HepG2 (cell line): Measurements from ENCODE around the gene SETD1A. TPM values are rescaled to one million over a fixed set of nuclear protein-coding genes. Genes with fewer than 3 reads are reported as not detected.

Source experiments
- CBFB ChIP-seq: sonication (generic); formaldehyde crosslinking; IDR thresholded peaks from 2 replicates; pipeline ENCODE4 v1.4.0; 2020; ENCODE audit warnings: missing genetic modification reagents
- CTCF ChIP-seq: sonication (generic); formaldehyde crosslinking; IDR thresholded peaks from 2 replicates; pipeline ENCODE4 v1.5.0; 2020; ENCODE audit warnings: mild to moderate bottlenecking, missing genetic modification reagents, moderate library complexity
- DMAP1 ChIP-seq: IDR thresholded peaks from 2 replicates; pipeline ENCODE4 v1.6.1; 2016
- ETV6 ChIP-seq: sonication (generic); formaldehyde crosslinking; conservative IDR thresholded peaks from 2 replicates; pipeline ENCODE4 v1.4.0; 2020; ENCODE audit warnings: missing genetic modification reagents
- FOXO4 ChIP-seq: sonication (generic); formaldehyde crosslinking; conservative IDR thresholded peaks from 2 replicates; pipeline ENCODE4 v1.8.1; 2023; ENCODE audit warnings: missing genetic modification reagents
- MAFK ChIP-seq, 2 experiments: IDR thresholded peaks in 1 of 2; conservative IDR thresholded peaks in 1 of 2; 2 replicates each; pipeline ENCODE4 v1.6.1; 2011; ENCODE audit warnings: improper control_type of control experiment in 2 of 2, low read length in 2 of 2
- PATZ1 ChIP-seq: sonication (generic); formaldehyde crosslinking; IDR thresholded peaks from 2 replicates; pipeline ENCODE4 v1.4.0; 2020; ENCODE audit warnings: missing genetic modification reagents
- PAXIP1 ChIP-seq: sonication (generic); formaldehyde crosslinking; conservative IDR thresholded peaks from 2 replicates; pipeline ENCODE4 v1.4.0; 2020; ENCODE audit warnings: mild to moderate bottlenecking, missing genetic modification reagents, moderate library complexity
- RFXAP ChIP-seq: sonication (generic); formaldehyde crosslinking; IDR thresholded peaks from 2 replicates; pipeline ENCODE4 v1.4.0; 2020; ENCODE audit warnings: missing genetic modification reagents, borderline replicate concordance
- ZGPAT ChIP-seq: IDR thresholded peaks from 2 replicates; pipeline ENCODE4 v1.6.1; 2016; ENCODE audit warnings: mild to moderate bottlenecking
- ZNF124 ChIP-seq: sonication (generic); formaldehyde crosslinking; IDR thresholded peaks from 2 replicates; pipeline ENCODE4 v1.4.0; 2020; ENCODE audit warnings: missing genetic modification reagents
- ZNF33B ChIP-seq: sonication (generic); formaldehyde crosslinking; IDR thresholded peaks from 2 replicates; pipeline ENCODE4 v1.5.1; 2020; ENCODE audit warnings: mild to moderate bottlenecking, missing genetic modification reagents
- ZNF574 ChIP-seq: sonication (generic); formaldehyde crosslinking; IDR thresholded peaks from 2 replicates; pipeline ENCODE4 v1.4.0; 2020; ENCODE audit warnings: missing genetic modification reagents
- ZNF772 ChIP-seq: sonication (generic); formaldehyde crosslinking; IDR thresholded peaks from 2 replicates; pipeline ENCODE4 v1.5.0; 2020; ENCODE audit warnings: mild to moderate bottlenecking, missing genetic modification reagents
- ZSCAN22 ChIP-seq: sonication (generic); formaldehyde crosslinking; IDR thresholded peaks from 2 replicates; pipeline ENCODE4 v1.4.0; 2020; ENCODE audit warnings: mild to moderate bottlenecking, missing genetic modification reagents
- polyA plus RNA-seq, 8 experiments: library from polyadenylated mRNA; depleted of rRNA in 3 of 8; stranded (reverse) in 7 of 8; unstranded in 1 of 8; fragments of >200 nt; fragmentation: Illumina TruSeq in 4 of 8; extraction: Trizol in 4 of 8; gene quantifications; 2 replicates each; pipeline versions ENCODE4 v1.2.1 to v1.2.3, GENCODE V29; 2011 to 2016; ENCODE audit warnings: low read depth in 4 of 8, missing spikeins in 1 of 8, mixed read lengths in 1 of 8; ENCODE audit not compliant: insufficient read depth in 1 of 8
- total RNA-seq, 5 experiments: library from RNA; depleted of rRNA; stranded (reverse); fragments of >200 nt; fragmentation: Illumina TruSeq; extraction: Trizol; gene quantifications; 2 replicates each; pipeline ENCODE4 v1.2.3, GENCODE V29; 2016; ENCODE audit warnings: low read depth in 1 of 5

SETD1A gene
- total and polyA plus RNA-seq, 2 of the 13 experiments (the other 11 are each of a cell fraction or from before 2014, with no cell fraction given), result 3.8 to 5.6 TPM

- TF ChIP-seq PAXIP1, result peak; percentile 19; the same call in 1 of the 2 replicates
- peak; percentile 90 for TF ChIP-seq ZNF574 (CRISPR knock-in tag)
- TF ChIP-seq MAFK (conservative IDR thresholded peaks at IDR 0.05 in 1 of 2, IDR thresholded peaks at IDR 0.05 in 1 of 2; ENCODE audit: low read length in 2 of 2), result 0 out of 4 replicates have a peak, but pooled peaks of 1 of the 2 experiments have one; percentile 2
- 0 out of 2 replicates have a peak, but pooled peaks have one; percentile 19 for TF ChIP-seq ZNF33B (CRISPR knock-in tag)
- peak; percentile 68 for TF ChIP-seq ZGPAT (CRISPR knock-in tag)
- TF ChIP-seq ZNF124, result peak; percentile 36; the same call in 1 of the 2 replicates
- TF ChIP-seq ETV6 (CRISPR knock-in tag), result peak; percentile 55
- TF ChIP-seq FOXO4, result no peak
- peak; percentile 11; the same call in 1 of the 2 replicates for TF ChIP-seq RFXAP (CRISPR knock-in tag)
- 0 out of 2 replicates have a peak, but pooled peaks have one; percentile 4 for TF ChIP-seq CTCF
- TF ChIP-seq PATZ1 (CRISPR knock-in tag), result peak; percentile 79
- TF ChIP-seq CBFB (CRISPR knock-in tag), result peak; percentile 77; the same call in 1 of the 2 replicates
- TF ChIP-seq ZSCAN22, result no peak
- TF ChIP-seq ZNF772 (CRISPR knock-in tag), result 0 out of 2 replicates have a peak, but pooled peaks have one; percentile 44
- TF ChIP-seq DMAP1 (CRISPR knock-in tag), result peak; percentile 83
These were observed at the start of gene SETD1A (continued) for GRCh38 chr16:30957456-30958174.
